Airway epithelial cell (primary cell): Measurements from ENCODE around the gene EOMES. TPM values are rescaled to one million over a fixed set of nuclear protein-coding genes. Genes with fewer than 3 reads are reported as not detected.

Experiments used
- total RNA-seq: library from RNA; depleted of rRNA; stranded (reverse); fragments of >200 nt; gene quantifications from 2 replicates; pipeline ENCODE4 v1.2.3, GENCODE V29; 2015

EOMES gene
- total RNA-seq: not detected in 2 replicates

DNA sequence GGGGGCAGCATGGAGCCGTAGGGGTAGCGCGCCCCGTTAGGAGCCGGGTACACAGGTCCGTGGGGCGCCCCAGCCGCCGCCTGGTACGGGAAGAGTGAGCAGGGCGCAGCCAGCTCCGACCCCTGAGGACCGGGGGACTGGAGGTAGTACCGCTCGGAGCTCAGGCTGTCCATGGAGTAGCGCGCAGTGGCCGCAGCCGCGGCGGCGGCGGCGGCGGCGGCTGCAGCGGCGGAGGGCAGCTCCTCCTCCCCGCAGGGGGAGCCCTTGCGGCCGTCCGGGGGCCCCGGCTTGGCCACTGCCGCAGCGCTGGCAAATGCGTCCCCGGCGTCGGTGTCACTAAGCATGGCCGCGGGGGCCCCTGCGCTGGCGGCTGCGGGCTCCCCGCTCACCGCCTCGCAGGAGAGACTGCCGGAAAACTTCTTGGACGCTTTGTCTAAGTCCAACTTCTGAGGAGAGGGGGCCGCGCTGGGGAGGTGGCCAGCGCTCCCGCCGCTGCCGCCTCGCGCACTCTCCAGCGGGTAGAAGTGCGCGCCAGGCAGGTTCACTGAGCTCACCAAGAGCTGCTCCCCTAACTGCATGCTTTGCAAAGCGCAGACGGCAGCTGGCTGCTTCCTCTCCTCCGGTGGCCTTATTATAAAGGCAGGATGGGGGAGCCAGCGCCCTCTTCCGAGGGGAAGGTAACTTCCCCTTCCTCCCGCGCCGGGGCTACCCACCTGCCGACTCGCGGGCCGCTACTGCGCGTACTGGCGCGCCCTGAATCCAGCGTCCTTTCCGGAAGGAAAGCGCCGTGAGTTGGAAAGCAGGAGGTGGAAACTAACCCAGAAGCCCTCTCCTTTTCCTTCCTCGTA, at the start of gene EOMES:
Gene EOMES, minus strand, starts transcription at position 607 of the 848 bp plus-strand sequence. Its CDS starts 29 bp downstream, at position 578.

Other genes with a start within 250 kb of the EOMES start
- 65.2 and 67.1 TPM in 2 replicates for gene SLC4A7, start 237.9 kb downstream of the EOMES start, total RNA-seq